Measurements from ENCODE around the gene STARD13. TPM values are rescaled to one million over a fixed set of nuclear protein-coding genes. Genes with fewer than 3 reads are reported as not detected.
A peak's percentile ranks its signal among the peaks of the same experiment; 100 is the strongest.

Gene STARD13
- total RNA-seq, 1 experiment from 2014 or later = 4.1 TPM

GRCh38 chr13:33218426-33218825 lies 67.1 kb downstream of the STARD13 start:
- BruUV-seq (replicated peaks) = no TSS peak
- H3K4me3 ChIP-seq (replicated peaks in 1 of 2; ENCODE audit: low read depth in 1 of 2, low read length in 2 of 2) = peak overlapping the region in 1 of 2 experiments; percentile 18; a peak in 1 of 4 replicates
- POLR2A ChIA-PET = no interaction called here

More at GRCh38 chr13:33218426-33218825, 67.1 kb downstream of the STARD13 start:
- Histone ChIP-seq H3K9me3 (ENCODE audit: control insufficient read depth in 1 of 2, insufficient read depth in 1 of 2, low read depth in 1 of 2, low read length in 2 of 2) (no peaks in the 10 kb centered on the region), H3K4me2 (ENCODE audit: low read length) (peak overlapping the region; percentile 55), H3K9ac (ENCODE audit: low read length) (peak overlapping the region; percentile 22; the same call in 1 of the 2 replicates), H3K4me1 (ENCODE audit: control insufficient read depth in 1 of 2, insufficient read depth in 2 of 2, low read length in 2 of 2) (peaks cover 16 to 20% of the 10 kb centered on the region in 2 experiments), H3K79me2 (ENCODE audit: insufficient read depth, low read length) (no peaks in the 10 kb centered on the region), H4K20me1 (ENCODE audit: insufficient read depth) (no peaks in the 10 kb centered on the region), H3K27ac (ENCODE audit: low read depth, low read length) (no peak overlapping the region), H3K27me3 (ENCODE audit: insufficient read depth, low read length) (no peaks in the 10 kb centered on the region), H2AFZ (ENCODE audit: low read depth, low read length, poor library complexity, severe bottlenecking) (no peak overlapping the region), H3K36me3 (ENCODE audit: control insufficient read depth in 1 of 2, insufficient read depth in 2 of 2, low read length in 2 of 2) (no peaks in the 10 kb centered on the region), H3K9me2 (ENCODE audit: insufficient read depth) (no peaks in the 10 kb centered on the region)
- DNase-seq (ENCODE audit: low read depth, low spot score) (no peak), ATAC-seq (peak; percentile 27; the same call in 1 of the 2 replicates)
- RAD21 ChIA-PET (ENCODE audit: low non-redundant PET in 1 of 2, low total read pairs in 2 of 2, uncharacterized antibody in 2 of 2, unreplicated experiment in 2 of 2) = no interaction called here
- intact Hi-C loops (cut with micrococcal nuclease) = no loop called here
- CTCF ChIA-PET = no interaction called here
- no peak for TF ChIP-seq ATF3 (IDR thresholded peaks at IDR 0.05)
- TF ChIP-seq ZNF274 (IDR thresholded peaks at IDR 0.05; ENCODE audit: low read depth, low read length) = no peak
- TF ChIP-seq CBX3 (IDR thresholded peaks at IDR 0.05; ENCODE audit: low read depth) = no peak
- TF ChIP-seq ELF1 (IDR thresholded peaks at IDR 0.05; ENCODE audit: borderline replicate concordance, low read depth) = no peak
- no peak for TF ChIP-seq REST (IDR thresholded peaks at IDR 0.05; ENCODE audit: low read depth)
- TF ChIP-seq SRF (IDR thresholded peaks at IDR 0.05; ENCODE audit: low read depth) = no peak
- TF ChIP-seq CTCF (IDR thresholded peaks at IDR 0.05 in 2 of 3, conservative IDR thresholded peaks at IDR 0.05 in 1 of 3; ENCODE audit: borderline replicate concordance in 1 of 3, insufficient read depth in 1 of 3, low read depth in 2 of 3, low read length in 2 of 3) = no peak
- no peak for TF ChIP-seq YY1 (IDR thresholded peaks at IDR 0.05; ENCODE audit: extremely low read depth, insufficient replicate concordance, low read depth, low read length)
- no peak for TF ChIP-seq EZH2phosphoT487 (IDR thresholded peaks at IDR 0.05; ENCODE audit: borderline replicate concordance)
- no peak for TF ChIP-seq EZH2 (IDR thresholded peaks at IDR 0.05)
- TF ChIP-seq SIN3A (IDR thresholded peaks at IDR 0.05; ENCODE audit: low read depth) = no peak
- TF ChIP-seq SP1 (IDR thresholded peaks at IDR 0.05; ENCODE audit: low read depth) = no peak
- no peak for TF ChIP-seq EGR1 (IDR thresholded peaks at IDR 0.05; ENCODE audit: low read depth)
- no peak for TF ChIP-seq POLR2A (IDR thresholded peaks at IDR 0.05; ENCODE audit: borderline replicate concordance, extremely low read depth, insufficient read depth, insufficient read length)
- no peak for TF ChIP-seq RAD21 (IDR thresholded peaks at IDR 0.05; ENCODE audit: low read depth)
